ENCODE data around the gene SLC29A3. TPM values are rescaled to one million over a fixed set of nuclear protein-coding genes. Genes with fewer than 3 reads are reported as not detected.

The SLC29A3 gene
- polyA plus RNA-seq, 3 donors, result 9.7 to 28.4 (median 16.6) TPM

DNA sequence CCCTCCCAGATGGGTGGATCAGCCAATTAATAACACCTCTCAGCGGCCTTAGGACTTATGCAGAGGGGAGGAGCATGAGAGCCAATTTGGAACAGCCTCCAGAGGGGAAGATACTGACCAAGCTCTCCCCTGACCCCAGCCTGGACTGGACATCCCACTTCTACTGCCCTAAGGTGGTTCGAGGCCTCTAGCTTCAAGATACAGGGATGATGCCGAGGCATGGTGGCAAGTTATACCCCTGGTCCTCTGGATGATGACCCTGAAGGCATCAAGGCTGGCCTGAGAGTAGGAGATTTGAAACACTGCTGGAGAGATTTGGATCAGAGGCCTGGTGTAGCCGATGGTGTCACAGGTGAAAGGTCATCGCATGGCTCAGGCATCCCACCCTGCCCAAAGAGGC is 80.9 kb downstream of the SLC29A3 start:
- peaks cover 38 to 46% of the 10 kb centered on the region in 2 donors for H3K27me3 ChIP-seq (ENCODE audit: control insufficient read depth in 2 of 2, insufficient read depth in 2 of 2, low read length in 2 of 2)
- intact Hi-C loops (cut with micrococcal nuclease), result no loop called here
- peaks cover 43 to 54% (median 52%) of the 10 kb centered on the region in 3 donors for H3K27me3 Mint-ChIP-seq (ENCODE audit: low read depth in 3 of 3)
- peaks cover 0 to 11% of the 10 kb centered on the region in 2 donors for H3K9me3 ChIP-seq (replicated peaks in 1 of 2; ENCODE audit: control insufficient read depth in 1 of 2, insufficient read depth in 1 of 2, low read length in 2 of 2)
- peak overlapping the region in 1 of 7 donors; percentile 41 for H3K27ac Mint-ChIP-seq
- no peaks in the 10 kb centered on the region for H3K79me2 ChIP-seq (ENCODE audit: insufficient read depth, low read length)
- TF ChIP-seq, protein P1, sequence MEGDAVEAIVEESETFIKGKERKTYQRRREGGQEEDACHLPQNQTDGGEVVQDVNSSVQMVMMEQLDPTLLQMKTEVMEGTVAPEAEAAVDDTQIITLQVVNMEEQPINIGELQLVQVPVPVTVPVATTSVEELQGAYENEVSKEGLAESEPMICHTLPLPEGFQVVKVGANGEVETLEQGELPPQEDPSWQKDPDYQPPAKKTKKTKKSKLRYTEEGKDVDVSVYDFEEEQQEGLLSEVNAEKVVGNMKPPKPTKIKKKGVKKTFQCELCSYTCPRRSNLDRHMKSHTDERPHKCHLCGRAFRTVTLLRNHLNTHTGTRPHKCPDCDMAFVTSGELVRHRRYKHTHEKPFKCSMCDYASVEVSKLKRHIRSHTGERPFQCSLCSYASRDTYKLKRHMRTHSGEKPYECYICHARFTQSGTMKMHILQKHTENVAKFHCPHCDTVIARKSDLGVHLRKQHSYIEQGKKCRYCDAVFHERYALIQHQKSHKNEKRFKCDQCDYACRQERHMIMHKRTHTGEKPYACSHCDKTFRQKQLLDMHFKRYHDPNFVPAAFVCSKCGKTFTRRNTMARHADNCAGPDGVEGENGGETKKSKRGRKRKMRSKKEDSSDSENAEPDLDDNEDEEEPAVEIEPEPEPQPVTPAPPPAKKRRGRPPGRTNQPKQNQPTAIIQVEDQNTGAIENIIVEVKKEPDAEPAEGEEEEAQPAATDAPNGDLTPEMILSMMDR (IDR thresholded peaks at IDR 0.05), result no peak
- H3K9me3 Mint-ChIP-seq, result peaks cover 0 to 30% (median 3%) of the 10 kb centered on the region in 7 donors
- H3K4me2 ChIP-seq (replicated peaks; ENCODE audit: extremely low read depth, low read length, poor library complexity, severe bottlenecking), result no peak overlapping the region
- H3K4me3 ChIP-seq (replicated peaks in 1 of 3; ENCODE audit: low read depth in 2 of 3, low read length in 3 of 3), result no peak overlapping the region
- no peak overlapping the region for H2AFZ ChIP-seq (ENCODE audit: insufficient read depth, low read depth, low read length, poor library complexity, severe bottlenecking)
- no peak for DNase-seq
- no peaks in the 10 kb centered on the region for H4K20me1 ChIP-seq (ENCODE audit: insufficient read depth, low read length)
- no peaks in the 10 kb centered on the region for H3K36me3 ChIP-seq (replicated peaks in 1 of 2; ENCODE audit: control insufficient read depth in 1 of 2, insufficient read depth in 2 of 2, low read length in 2 of 2)
- peaks cover 16% of the 10 kb centered on the region for H3K4me1 Mint-ChIP-seq
- no peak overlapping the region for H3K4me3 Mint-ChIP-seq
- no CpG with 5 or more reads among the region's 5 CpGs for WGBS (ENCODE audit: insufficient coverage)
- peaks cover 10 to 22% of the 10 kb centered on the region in 2 donors for H3K4me1 ChIP-seq (ENCODE audit: control insufficient read depth in 1 of 2, insufficient read depth in 2 of 2, low read length in 2 of 2)
- H3K36me3 Mint-ChIP-seq, result peaks cover 5 to 12% of the 10 kb centered on the region in 2 donors
- no peak overlapping the region for H3K9ac ChIP-seq (ENCODE audit: insufficient read depth, low read length, poor library complexity, severe bottlenecking)
- H3K27ac ChIP-seq (ENCODE audit: low read depth in 1 of 2, low read length in 2 of 2), result no peak overlapping the region

DNA sequence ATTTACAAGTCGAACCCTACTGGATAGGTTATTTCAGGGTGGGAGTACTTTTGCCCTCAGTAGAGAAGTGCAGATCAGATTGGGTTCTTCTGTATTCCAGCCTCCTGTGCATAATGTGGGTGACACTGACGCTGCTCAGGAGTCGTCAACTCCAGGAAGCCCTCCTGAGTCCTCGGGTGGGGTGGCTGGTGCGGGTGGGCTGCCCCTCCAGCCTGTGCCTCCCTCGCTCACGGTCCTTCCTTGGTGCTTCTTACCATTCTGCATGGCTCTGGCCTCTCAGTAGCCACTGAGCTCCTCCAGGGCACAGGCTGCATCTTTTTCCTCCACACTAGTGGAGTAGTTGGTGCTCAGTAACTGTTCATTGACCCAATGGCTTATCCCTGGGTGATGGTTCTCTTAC is 82.0 kb downstream of the SLC29A3 start:
- no peak overlapping the region for H3K27ac Mint-ChIP-seq
- peaks cover 0 to 28% (median 3%) of the 10 kb centered on the region in 7 donors for H3K9me3 Mint-ChIP-seq

More for the DNA sequence above, 82.0 kb downstream of the SLC29A3 start:
- Histone ChIP-seq H3K9me3 (replicated peaks in 1 of 2; ENCODE audit: control insufficient read depth in 1 of 2, insufficient read depth in 1 of 2, low read length in 2 of 2) (peaks cover 0 to 11% of the 10 kb centered on the region in 2 donors), H3K4me2 (replicated peaks; ENCODE audit: extremely low read depth, low read length, poor library complexity, severe bottlenecking) (no peak overlapping the region), H3K4me3 (replicated peaks in 1 of 3; ENCODE audit: low read depth in 2 of 3, low read length in 3 of 3) (no peak overlapping the region), H2AFZ (ENCODE audit: insufficient read depth, low read depth, low read length, poor library complexity, severe bottlenecking) (no peak overlapping the region), H3K27me3 (ENCODE audit: control insufficient read depth in 2 of 2, insufficient read depth in 2 of 2, low read length in 2 of 2) (peaks cover 32 to 34% of the 10 kb centered on the region in 2 donors), H3K36me3 (replicated peaks in 1 of 2; ENCODE audit: control insufficient read depth in 1 of 2, insufficient read depth in 2 of 2, low read length in 2 of 2) (no peaks in the 10 kb centered on the region), H3K27ac (ENCODE audit: low read depth in 1 of 2, low read length in 2 of 2) (no peak overlapping the region), H4K20me1 (ENCODE audit: insufficient read depth, low read length) (no peaks in the 10 kb centered on the region), H3K9ac (ENCODE audit: insufficient read depth, low read length, poor library complexity, severe bottlenecking) (no peak overlapping the region), H3K4me1 (ENCODE audit: control insufficient read depth in 1 of 2, insufficient read depth in 2 of 2, low read length in 2 of 2) (peaks cover 10 to 20% of the 10 kb centered on the region in 2 donors), H3K79me2 (ENCODE audit: insufficient read depth, low read length) (no peaks in the 10 kb centered on the region)
- H3K27me3 Mint-ChIP-seq (ENCODE audit: low read depth in 3 of 3), result peaks cover 33 to 45% (median 41%) of the 10 kb centered on the region in 3 donors
- no peak overlapping the region for H3K4me3 Mint-ChIP-seq
- 97% methylated on average over 7 of the region's 7 CpGs for WGBS (ENCODE audit: insufficient coverage)
- TF ChIP-seq, protein P1 (IDR thresholded peaks at IDR 0.05), result no peak
- intact Hi-C loops (cut with micrococcal nuclease), result no loop called here
- peaks cover 2% of the 10 kb centered on the region in 2 donors for H3K36me3 Mint-ChIP-seq
- no peak for DNase-seq
- peaks cover 14% of the 10 kb centered on the region for H3K4me1 Mint-ChIP-seq

Measured in CD14-positive monocyte (primary cell).